HG02798 (cell line): ENCODE measurements around the gene MSH4.
"Not testable (repeated sequence)": the region's sequence is repeated elsewhere in the genome, so short reads cannot be mapped to it uniquely, and the experiment has no call there.

ENCODE experiments used
- ATAC-seq: cut with Tn5 transposase; IDR thresholded peaks from one replicate; pipeline ENCODE4 v1.9.1; 2021; ENCODE audit warnings: mild to moderate bottlenecking; ENCODE audit not compliant: unreplicated experiment, poor library complexity

Gene MSH4

DNA sequence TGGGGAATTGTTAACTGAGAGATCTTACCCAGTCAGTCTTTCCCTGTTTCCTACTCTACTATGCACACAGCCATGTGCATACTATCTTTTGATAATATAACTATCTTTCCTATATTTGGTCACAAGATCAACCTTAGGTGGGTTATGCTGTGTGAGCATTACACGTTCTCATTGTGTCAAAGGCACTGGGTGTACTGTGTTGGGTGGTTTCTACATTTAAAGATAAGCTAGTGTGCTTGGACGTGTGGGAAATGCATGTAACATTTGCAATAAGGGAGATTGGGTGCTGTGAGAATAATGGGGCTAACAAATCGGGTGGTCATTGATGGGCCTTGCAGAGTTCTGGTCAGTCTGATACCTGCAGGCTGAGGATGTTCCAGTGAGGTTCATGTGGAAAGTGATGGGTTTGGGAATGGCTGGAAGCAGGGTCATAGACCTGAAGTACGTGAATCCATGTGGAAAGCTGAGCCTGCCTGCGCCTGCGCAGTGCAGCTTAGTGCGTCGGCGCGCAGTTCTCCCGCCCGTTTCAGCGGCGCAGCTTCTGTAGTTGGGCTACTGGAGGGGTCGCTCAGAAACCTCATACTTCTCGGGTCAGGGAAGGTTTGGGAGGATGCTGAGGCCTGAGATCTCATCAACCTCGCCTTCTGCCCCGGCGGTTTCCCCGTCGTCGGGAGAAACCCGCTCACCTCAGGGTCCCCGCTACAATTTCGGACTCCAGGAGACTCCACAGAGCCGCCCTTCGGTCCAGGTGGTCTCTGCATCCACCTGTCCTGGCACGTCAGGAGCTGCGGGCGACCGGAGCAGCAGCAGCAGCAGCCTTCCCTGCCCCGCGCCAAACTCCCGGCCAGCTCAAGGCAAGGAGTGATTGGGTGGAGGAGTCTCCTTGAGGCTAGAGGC, at the start of gene MSH4:
Gene MSH4 (plus strand): TSS at position 507 of the 897 bp plus-strand sequence. CDS start 104 bp downstream, at position 611.
- ATAC-seq = no peak

GRCh38 chr1:75757210-75757609, 39.5 kb upstream of the MSH4 start:
- ATAC-seq = not testable (repeated sequence)

DNA sequence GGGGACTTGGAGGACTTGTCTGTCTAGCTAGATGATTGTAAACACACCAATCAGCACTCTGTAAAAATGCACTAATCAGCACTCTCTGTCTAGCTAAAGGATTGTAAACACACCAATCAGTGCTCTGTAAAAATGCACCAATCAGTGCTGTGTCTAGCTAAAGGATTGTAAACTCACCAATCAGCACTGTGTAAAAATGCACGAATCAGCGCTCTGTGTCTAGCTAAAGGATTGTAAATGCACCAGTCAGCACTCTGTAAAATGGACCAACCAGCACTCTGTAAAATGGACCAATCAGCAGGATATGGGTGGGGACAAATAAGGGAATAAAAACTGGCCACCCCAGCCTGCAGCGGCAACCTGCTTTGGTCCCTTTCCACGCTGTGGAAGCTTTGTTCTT, 38.1 kb upstream of the MSH4 start:
- not testable (repeated sequence) for ATAC-seq

GRCh38 chr1:75764057-75764655, 32.5 kb upstream of the MSH4 start:
- no peak for ATAC-seq

DNA sequence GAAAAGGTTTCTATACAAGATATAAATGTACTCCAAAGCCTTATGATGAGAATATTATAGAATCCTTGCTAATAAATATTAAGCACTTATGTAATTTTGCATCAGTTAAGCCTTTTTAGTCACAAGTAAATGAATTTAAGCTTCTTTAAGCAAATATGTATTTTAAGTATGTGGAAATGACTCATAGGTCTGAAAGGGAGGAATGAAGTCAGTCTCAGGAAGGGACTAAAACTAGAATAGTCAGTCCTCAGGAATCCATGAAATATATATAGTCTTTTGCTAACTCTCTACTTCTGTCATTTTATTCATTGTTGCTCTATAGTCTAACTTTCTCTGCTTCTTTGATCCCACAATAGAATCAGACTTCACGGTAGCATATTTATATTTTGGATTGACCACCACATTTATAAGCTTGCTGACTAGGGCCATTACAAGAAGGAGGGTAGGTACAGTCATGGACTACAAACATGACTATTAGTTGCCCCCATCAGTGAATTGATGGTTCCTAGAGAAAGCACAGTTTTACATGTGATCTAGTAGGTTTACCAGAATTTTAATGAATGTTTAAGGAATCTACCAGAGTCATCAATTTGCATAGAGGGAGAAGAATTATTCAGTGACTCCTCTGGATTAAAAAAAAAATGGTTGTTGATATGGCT, 30.9 kb upstream of the MSH4 start:
- no peak for ATAC-seq

DNA sequence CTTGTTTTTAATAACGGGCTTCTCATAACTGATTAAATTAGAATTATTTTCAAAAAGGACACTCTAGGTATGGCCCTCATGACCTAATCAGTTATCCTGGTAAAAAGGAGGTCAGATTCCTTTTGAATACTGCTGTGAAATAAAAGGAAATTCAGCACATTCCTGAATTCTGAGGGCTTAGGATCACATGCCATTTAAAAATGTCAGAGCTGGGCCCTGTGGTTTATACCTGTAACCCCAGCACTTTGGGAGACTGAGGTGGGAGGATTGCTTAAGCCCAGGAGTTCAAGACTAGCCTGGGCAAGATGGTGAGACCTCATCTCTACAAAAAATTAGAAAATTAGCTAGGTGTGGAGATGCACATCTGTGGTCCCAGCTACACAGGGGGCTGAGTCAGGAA, 28.7 kb upstream of the MSH4 start:
- ATAC-seq = no peak

GRCh38 chr1:75770761-75771160, 25.9 kb upstream of the MSH4 start:
- ATAC-seq = no peak

- ATAC-seq = no peak
Measured at GRCh38 chr1:75771978-75772377, 24.7 kb upstream of the MSH4 start.

- not testable (repeated sequence) for ATAC-seq
Measured at GRCh38 chr1:75777812-75778211, 18.9 kb upstream of the MSH4 start.

DNA sequence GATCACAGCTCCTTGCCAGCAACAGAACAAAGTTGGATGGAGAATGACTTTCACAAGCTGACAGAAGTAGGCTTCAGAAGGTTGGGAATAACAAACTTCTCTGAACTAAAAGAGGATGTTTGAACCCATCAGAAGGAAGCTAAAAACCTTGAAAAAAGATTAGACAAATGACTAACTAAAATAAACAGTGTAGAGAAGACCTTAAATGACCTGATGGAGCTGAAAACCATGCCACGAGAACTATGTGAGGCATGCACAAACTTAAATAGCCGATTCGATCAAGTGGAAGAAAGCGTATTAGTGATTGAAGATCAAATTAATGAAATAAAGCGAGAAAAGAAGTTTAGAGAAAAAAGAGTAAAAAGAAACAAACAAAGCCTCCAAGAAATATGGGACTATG, 18.0 kb upstream of the MSH4 start:
- ATAC-seq = not testable (repeated sequence)

DNA sequence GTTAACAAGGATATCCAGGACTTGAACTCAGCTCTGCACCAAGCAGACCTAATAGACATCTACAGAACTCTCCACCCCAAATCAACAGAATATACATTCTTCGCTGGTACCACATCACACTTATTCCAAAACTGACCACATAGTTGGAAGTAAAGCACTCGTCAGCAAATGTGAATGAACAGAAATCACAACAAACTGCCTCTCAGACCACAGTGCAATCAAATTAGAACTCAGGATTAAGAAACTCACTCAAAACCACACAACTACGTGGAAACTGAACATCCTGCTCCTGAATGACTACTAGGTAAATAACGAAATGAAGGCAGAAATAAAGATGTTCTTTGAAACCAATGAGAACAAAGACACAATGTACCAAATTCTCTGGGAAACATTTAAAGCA, 16.5 kb upstream of the MSH4 start:
- not testable (repeated sequence) for ATAC-seq

GRCh38 chr1:75783920-75784319, 12.8 kb upstream of the MSH4 start:
- not testable (repeated sequence) for ATAC-seq

DNA sequence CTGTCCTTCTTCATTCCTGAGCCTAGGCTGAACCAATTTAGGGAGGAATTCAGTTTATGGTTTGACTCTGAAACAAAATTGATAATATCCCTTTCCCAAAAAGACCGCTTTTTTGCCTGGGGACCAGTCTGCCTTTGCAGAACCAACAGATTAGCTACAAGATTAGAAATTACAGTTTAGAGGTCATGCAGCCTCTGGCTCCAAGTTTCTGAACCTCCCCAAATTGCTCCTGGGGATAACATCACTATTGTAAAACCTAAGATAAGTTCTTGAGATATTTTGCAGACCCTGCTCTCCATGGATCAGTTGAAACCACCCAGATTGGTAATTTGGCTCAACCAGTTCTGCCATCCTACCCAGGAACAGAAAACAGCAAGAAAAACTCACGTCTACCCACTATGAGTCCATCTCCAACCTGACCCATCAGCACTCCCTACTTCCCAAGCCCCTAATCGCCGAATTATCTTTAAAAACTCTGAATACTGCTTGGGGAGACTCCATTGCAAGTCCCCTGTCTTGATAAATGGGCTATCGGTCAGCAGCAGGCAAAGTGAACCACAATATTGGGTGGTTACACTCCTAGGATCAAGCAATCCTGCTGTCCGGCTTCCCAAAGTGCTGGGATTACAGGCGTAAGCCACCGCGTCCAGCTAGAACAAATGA, 11.2 kb upstream of the MSH4 start:
- peak; percentile 20 for ATAC-seq

DNA sequence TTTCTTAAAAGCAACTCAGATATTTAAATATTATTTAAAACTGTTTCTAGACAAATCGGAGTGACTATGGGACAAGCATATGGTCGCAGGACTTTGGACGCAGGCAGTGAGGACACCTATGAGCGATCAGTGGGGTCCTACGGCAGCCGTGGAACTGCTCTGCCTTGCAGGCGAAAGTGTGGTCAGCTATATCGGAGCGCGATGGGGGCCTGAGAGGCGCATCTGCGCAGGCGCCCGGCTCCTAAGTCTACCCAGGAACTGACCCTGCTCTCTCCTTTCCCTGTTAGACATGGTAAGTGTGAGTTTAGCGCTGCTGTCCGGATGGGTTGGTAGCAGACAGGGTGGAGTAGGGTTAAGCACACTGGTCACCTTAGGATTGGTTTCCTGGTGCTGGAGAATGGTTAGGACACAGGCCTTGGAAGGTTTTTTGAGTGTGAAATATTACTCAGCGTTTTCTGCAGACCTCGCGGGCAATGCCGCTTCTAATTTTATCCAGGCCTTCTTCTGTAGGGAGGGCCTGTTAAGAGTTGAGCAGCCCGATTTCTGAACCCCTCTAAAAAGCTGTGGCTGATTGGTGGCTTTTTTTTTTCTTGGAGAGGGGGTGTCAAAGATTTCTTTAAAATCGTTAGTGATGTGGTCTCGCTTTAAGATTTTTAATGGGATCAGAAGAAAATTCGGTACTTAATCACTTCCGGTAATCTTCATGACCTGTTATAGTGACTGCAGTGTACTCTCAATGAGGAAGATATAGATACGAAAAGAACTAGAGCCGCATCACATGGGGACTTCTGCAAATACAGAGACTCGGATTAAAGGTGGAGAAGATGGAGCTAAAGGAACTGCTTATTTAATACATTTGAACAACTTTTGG, 10.5 kb upstream of the MSH4 start, which contains the start of gene RABGGTB:
Gene RABGGTB (plus strand): TSS at position 274 of the 871 bp plus-strand sequence. CDS start 16 bp downstream, at position 290.
- peak; percentile 77 for ATAC-seq

DNA sequence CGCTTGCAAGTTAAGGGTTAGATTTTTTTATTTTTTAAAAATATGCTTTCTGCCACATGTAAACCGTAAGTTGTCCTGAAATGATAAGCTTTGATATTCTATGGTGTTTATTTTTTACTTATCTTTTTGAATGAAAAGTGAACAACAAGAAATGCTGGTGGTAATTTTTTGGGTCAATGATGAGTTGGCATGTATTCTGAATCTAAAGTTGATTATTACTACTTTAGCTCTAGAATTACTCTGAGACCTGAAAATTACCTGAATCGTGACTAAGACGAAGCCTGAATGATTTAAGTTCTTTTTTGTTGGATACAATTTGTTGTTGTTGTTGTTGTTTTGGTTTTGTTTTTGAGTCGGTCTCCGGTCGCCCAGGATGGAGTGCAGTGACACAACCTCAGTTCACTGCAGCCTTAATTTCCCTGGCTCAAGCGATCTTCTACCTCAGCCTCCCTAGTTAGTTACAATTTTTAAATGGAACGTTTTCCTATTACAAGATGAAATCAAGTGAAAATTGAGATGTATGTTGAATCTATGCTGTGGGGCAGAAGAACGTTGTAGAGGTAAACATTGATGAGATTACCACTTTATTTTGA, 9.7 kb upstream of the MSH4 start:
- no peak for ATAC-seq

DNA sequence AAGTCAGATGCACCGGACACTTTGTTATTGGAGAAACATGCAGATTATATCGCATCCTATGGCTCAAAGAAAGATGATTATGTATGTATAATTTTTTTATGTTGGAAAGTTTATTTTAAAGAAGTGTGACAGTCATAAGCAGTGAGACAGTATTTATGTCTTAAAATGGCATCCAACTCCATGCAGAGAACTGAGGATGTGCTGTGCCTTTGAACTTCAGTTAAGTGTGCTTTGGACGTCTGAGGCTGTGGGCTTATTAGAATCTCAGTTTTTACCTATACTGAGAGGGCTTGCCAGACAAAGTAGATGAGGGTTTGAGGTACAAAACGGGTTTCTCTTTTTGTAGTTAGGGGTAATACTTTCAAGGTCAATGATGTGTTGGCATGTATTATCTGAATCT, 9.2 kb upstream of the MSH4 start:
- no peak for ATAC-seq

DNA sequence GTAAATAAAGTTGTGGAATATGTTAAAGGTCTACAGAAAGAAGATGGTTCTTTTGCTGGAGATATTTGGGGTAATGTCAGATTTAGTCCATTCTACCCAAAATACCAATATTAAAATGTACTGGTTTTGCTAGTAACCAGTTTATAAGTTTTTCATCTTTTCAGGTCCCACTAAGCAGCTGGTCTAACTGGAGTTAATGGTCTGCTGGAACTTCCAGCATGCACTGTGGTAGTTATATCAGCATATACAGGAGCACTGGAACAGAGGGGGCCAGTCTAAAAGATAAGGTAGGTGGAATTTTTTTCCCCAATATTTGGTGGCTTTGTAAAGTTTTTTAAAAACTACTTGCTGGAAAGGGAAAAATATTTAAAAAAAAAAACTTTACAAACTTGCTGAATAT, 6.7 kb upstream of the MSH4 start:
- no peak for ATAC-seq

DNA sequence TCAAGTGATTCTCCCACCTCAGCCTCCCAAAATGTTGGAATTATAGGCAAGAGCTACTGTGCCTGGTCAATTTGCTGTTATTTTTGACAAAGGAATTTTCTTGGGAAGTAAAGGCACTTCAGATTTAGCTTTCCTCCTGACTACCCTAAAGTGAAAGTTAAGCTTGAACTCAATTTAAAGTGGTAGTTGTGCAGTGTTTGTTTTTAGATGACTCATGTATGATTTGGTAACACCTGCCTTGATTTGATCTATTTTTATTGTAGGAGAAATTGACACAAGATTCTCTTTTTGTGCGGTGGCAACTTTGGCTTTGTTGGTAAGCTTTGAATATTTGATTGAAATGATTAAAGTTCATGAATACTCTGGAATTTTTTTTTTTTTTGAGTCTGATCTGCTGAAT, 5.7 kb upstream of the MSH4 start:
- ATAC-seq = no peak

DNA sequence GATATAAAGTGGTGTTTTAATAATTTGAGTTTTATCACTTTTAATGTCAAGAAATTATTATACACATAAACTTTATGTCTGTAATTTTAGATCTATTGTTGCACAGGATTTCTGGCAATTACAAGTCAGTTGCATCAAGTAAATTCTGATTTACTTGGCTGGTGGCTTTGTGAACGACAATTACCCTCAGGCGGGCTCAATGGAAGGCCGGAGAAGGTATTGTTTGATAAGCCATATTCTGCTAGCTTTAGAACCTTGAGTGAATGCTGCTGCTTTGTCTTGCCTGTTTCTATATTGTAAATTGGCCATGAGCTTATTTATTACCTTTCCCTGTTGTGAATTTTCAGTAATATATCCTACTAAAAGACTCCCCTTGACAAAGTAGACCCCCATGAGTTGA, 4.6 kb upstream of the MSH4 start:
- no peak for ATAC-seq
